K562 (cell line): Measurements from ENCODE around the gene ANKMY2. TPM values are rescaled to one million over a fixed set of nuclear protein-coding genes. Genes with fewer than 3 reads are reported as not detected.

Experiments
- CBFB ChIP-seq: sonication (generic); formaldehyde crosslinking; IDR thresholded peaks from 2 replicates; pipeline ENCODE4 v1.4.0; 2020; ENCODE audit warnings: mild to moderate bottlenecking, missing genetic modification reagents
- CHD2 ChIP-seq: IDR thresholded peaks from 2 replicates; pipeline ENCODE4 v1.6.1; 2011; ENCODE audit warnings: low read depth, low read length
- ELF4 ChIP-seq: fragments of 450-650 bp; formaldehyde crosslinking; IDR thresholded peaks from 2 replicates; pipeline ENCODE4 v1.4.0; 2022; ENCODE audit warnings: missing genetic modification characterization
- IRF2 ChIP-seq: sonication (generic); formaldehyde crosslinking; IDR thresholded peaks from 2 replicates; pipeline ENCODE4 v1.8.1; 2022; ENCODE audit warnings: mild to moderate bottlenecking, missing genetic modification reagents
- MYBL2 ChIP-seq, 2 experiments: fragments of 450-650 bp in 1 of 2; sonication (generic) in 1 of 2; formaldehyde crosslinking in 1 of 2; IDR thresholded peaks; 2 replicates each; pipeline versions ENCODE4 v1.6.1 to v1.8.1; 2017 to 2022; ENCODE audit warnings: borderline replicate concordance in 1 of 2, inconsistent platforms in 1 of 2, low read depth in 1 of 2, mild to moderate bottlenecking in 1 of 2, missing genetic modification reagents in 1 of 2, moderate library complexity in 1 of 2
- RREB1 ChIP-seq: fragments of 250-450 bp; sonication (Bioruptor Pico); IDR thresholded peaks from 2 replicates; pipeline ENCODE4 v1.4.0; 2020
- SRF ChIP-seq, 2 experiments: fragments of 250-450, 450-650 bp in 1 of 2; sonication (Bioruptor Pico) in 1 of 2; sonication (generic) in 1 of 2; formaldehyde crosslinking; IDR thresholded peaks; 2 replicates each; pipeline versions ENCODE4 v1.5.0 to v1.5.1; 2020 to 2022; ENCODE audit warnings: mild to moderate bottlenecking in 1 of 2, missing genetic modification reagents in 1 of 2
- STAG1 ChIP-seq: sonication (generic); formaldehyde crosslinking; IDR thresholded peaks from 2 replicates; pipeline ENCODE4 v1.5.0; 2020; ENCODE audit warnings: missing genetic modification reagents, borderline replicate concordance
- ZBED1 ChIP-seq: IDR thresholded peaks from 2 replicates; pipeline ENCODE4 v1.6.1; 2014
- polyA plus RNA-seq, 8 experiments: library from polyadenylated mRNA; depleted of rRNA in 4 of 8; stranded (reverse) in 5 of 8; unstranded in 3 of 8; fragments of >200 nt; fragmentation: Nextera tagmentation in 2 of 8; fragmentation: Illumina TruSeq in 1 of 8; extraction: Ambion mirVana in 2 of 8; extraction: Trizol in 1 of 8; gene quantifications; 2 replicates each; pipeline versions ENCODE4 v1.2.1 to v1.2.3, GENCODE V29; 2011 to 2014; ENCODE audit warnings: inconsistent platforms in 1 of 8, missing spikeins in 1 of 8
- total RNA-seq, 7 experiments: library from RNA; depleted of rRNA in 6 of 7; stranded (reverse); fragments of >200 nt in 6 of 7; fragmentation: Illumina TruSeq in 2 of 7; extraction: Trizol in 2 of 7; gene quantifications; 2 replicates each; pipeline versions ENCODE4 v1.2.1 to v1.2.3, GENCODE V29; 2011 to 2021; ENCODE audit warnings: low replicate concordance in 1 of 7
- TF ChIP-seq, protein P1 (sequence below): fragments of 250-450 bp; sonication (Bioruptor Pico); IDR thresholded peaks from 2 replicates; pipeline ENCODE4 v1.5.0; 2022; ENCODE audit warnings: mild to moderate bottlenecking
- TF ChIP-seq, protein P2 (sequence below): sonication (generic); formaldehyde crosslinking; IDR thresholded peaks from 2 replicates; pipeline ENCODE4 v1.8.1; 2023; ENCODE audit warnings: mild to moderate bottlenecking, missing genetic modification reagents
- TF ChIP-seq, protein P3 (sequence below): sonication (generic); formaldehyde crosslinking; IDR thresholded peaks from 2 replicates; pipeline ENCODE4 v1.8.0; 2022; ENCODE audit warnings: mild to moderate bottlenecking, missing genetic modification reagents
- TF ChIP-seq, protein P4 (sequence below): fragments of 450-650 bp; formaldehyde crosslinking; conservative IDR thresholded peaks from 2 replicates; pipeline ENCODE4 v1.4.0; 2022; ENCODE audit warnings: mild to moderate bottlenecking, missing genetic modification characterization

The ANKMY2 gene
- total and polyA plus RNA-seq, 9 of the 15 experiments (the other 6 are each of a cell fraction or from before 2014, with no cell fraction given): 38.9 to 71.5 (median 48.8) TPM

- TF ChIP-seq, protein P1, sequence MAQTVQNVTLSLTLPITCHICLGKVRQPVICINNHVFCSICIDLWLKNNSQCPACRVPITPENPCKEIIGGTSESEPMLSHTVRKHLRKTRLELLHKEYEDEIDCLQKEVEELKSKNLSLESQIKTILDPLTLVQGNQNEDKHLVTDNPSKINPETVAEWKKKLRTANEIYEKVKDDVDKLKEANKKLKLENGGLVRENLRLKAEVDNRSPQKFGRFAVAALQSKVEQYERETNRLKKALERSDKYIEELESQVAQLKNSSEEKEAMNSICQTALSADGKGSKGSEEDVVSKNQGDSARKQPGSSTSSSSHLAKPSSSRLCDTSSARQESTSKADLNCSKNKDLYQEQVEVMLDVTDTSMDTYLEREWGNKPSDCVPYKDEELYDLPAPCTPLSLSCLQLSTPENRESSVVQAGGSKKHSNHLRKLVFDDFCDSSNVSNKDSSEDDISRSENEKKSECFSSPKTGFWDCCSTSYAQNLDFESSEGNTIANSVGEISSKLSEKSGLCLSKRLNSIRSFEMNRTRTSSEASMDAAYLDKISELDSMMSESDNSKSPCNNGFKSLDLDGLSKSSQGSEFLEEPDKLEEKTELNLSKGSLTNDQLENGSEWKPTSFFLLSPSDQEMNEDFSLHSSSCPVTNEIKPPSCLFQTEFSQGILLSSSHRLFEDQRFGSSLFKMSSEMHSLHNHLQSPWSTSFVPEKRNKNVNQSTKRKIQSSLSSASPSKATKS (CRISPR knock-in tag): 0 out of 2 replicates have a peak, but pooled peaks have one; percentile 63
- TF ChIP-seq STAG1 (CRISPR knock-in tag): no peak
- no peak for TF ChIP-seq IRF2
- TF ChIP-seq, protein P2, sequence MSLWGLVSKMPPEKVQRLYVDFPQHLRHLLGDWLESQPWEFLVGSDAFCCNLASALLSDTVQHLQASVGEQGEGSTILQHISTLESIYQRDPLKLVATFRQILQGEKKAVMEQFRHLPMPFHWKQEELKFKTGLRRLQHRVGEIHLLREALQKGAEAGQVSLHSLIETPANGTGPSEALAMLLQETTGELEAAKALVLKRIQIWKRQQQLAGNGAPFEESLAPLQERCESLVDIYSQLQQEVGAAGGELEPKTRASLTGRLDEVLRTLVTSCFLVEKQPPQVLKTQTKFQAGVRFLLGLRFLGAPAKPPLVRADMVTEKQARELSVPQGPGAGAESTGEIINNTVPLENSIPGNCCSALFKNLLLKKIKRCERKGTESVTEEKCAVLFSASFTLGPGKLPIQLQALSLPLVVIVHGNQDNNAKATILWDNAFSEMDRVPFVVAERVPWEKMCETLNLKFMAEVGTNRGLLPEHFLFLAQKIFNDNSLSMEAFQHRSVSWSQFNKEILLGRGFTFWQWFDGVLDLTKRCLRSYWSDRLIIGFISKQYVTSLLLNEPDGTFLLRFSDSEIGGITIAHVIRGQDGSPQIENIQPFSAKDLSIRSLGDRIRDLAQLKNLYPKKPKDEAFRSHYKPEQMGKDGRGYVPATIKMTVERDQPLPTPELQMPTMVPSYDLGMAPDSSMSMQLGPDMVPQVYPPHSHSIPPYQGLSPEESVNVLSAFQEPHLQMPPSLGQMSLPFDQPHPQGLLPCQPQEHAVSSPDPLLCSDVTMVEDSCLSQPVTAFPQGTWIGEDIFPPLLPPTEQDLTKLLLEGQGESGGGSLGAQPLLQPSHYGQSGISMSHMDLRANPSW: no peak
- TF ChIP-seq, protein P3, sequence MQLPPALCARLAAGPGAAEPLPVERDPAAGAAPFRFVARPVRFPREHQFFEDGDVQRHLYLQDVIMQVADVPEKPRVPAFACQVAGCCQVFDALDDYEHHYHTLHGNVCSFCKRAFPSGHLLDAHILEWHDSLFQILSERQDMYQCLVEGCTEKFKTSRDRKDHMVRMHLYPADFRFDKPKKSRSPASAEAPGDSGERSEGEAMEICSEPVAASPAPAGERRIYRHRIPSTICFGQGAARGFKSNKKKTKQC: no peak
- no peak for TF ChIP-seq CBFB (CRISPR knock-in tag)
- TF ChIP-seq ZBED1: 0 out of 2 replicates have a peak, but pooled peaks have one; percentile 38
- TF ChIP-seq MYBL2 (IDR thresholded peaks at IDR 0.05; ENCODE audit: low read depth): no peak
- TF ChIP-seq MYBL2 (CRISPR knock-in tag; IDR thresholded peaks at IDR 0.05; ENCODE audit: borderline replicate concordance): no peak
- TF ChIP-seq, protein P4, sequence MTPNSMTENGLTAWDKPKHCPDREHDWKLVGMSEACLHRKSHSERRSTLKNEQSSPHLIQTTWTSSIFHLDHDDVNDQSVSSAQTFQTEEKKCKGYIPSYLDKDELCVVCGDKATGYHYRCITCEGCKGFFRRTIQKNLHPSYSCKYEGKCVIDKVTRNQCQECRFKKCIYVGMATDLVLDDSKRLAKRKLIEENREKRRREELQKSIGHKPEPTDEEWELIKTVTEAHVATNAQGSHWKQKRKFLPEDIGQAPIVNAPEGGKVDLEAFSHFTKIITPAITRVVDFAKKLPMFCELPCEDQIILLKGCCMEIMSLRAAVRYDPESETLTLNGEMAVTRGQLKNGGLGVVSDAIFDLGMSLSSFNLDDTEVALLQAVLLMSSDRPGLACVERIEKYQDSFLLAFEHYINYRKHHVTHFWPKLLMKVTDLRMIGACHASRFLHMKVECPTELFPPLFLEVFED: no peak
- TF ChIP-seq CHD2: no peak
- TF ChIP-seq RREB1 (CRISPR knock-in tag): peak; percentile 65; the same call in 1 of the 2 replicates
- TF ChIP-seq SRF (CRISPR knock-in tag; IDR thresholded peaks at IDR 0.05): no peak
- no peak for TF ChIP-seq ELF4 (CRISPR knock-in tag)
Measured at GRCh38 chr7:16668049-16668858, 22.7 kb upstream of the ANKMY2 start (continued).
